H1 (cell line): Measurements from ENCODE around the gene AANAT. TPM values are rescaled to one million over a fixed set of nuclear protein-coding genes. Genes with fewer than 3 reads are reported as not detected.

Experiments used
- CTCF ChIA-PET: fragments of 300-600 bp; sonication (Branson Sonifier 250); formaldehyde crosslinking; loops from one replicate; lab custom pipeline; 2021; ENCODE audit not compliant: partially characterized antibody; lab: Charles Lee
- POLR2A ChIA-PET: fragments of 300-600 bp; sonication (Branson Sonifier 250); formaldehyde crosslinking; loops from one replicate; lab custom pipeline; 2021; ENCODE audit warnings: inconsistent platforms; ENCODE audit not compliant: partially characterized antibody; lab: Charles Lee
- DNase-seq, 2 experiments: peaks; one replicate each; pipeline versions ENCODE4 v3.0.0 to v3.0.0-alpha.2; 2010 to 2022; ENCODE audit warnings: low spot score in 2 of 2, low read depth in 1 of 2, mixed read lengths in 1 of 2
- FAIRE-seq: peaks from 2 replicates; lab custom pipeline; 2011; peaks lifted over from hg19 to GRCh38; lab: Jason Lieb, UNC
- H2AFZ ChIP-seq: 2 replicates; pipeline ENCODE4 v1.8.1; 2012; ENCODE audit warnings: low read length, inconsistent platforms
- H2AK5ac ChIP-seq: 2 replicates; pipeline ENCODE4 v1.6.1; 2013; ENCODE audit warnings: low read depth, low read length
- H2BK120ac ChIP-seq: replicated peaks from 2 replicates; pipeline ENCODE3; 2013; ENCODE audit warnings: low read depth, low read length, inconsistent platforms
- H2BK12ac ChIP-seq: 2 replicates; pipeline ENCODE4 v1.6.1; 2013; ENCODE audit warnings: low read depth, low read length
- H2BK15ac ChIP-seq: 2 replicates; pipeline ENCODE4 v1.6.1; 2013; ENCODE audit warnings: low read length
- H2BK20ac ChIP-seq: 2 replicates; pipeline ENCODE4 v1.6.1; 2013; ENCODE audit warnings: low read length
- H2BK5ac ChIP-seq: 2 replicates; pipeline ENCODE4 v1.6.1; 2013; ENCODE audit warnings: low read depth, low read length
- H3K14ac ChIP-seq: 2 replicates; pipeline ENCODE4 v1.6.1; 2013; ENCODE audit warnings: inconsistent platforms; ENCODE audit not compliant: insufficient read length
- H3K18ac ChIP-seq: 2 replicates; pipeline ENCODE4 v1.6.1; 2013; ENCODE audit warnings: low read length; ENCODE audit errors: extremely low read depth
- H3K23ac ChIP-seq: 2 replicates; pipeline ENCODE4 v1.6.1; 2013; ENCODE audit warnings: inconsistent platforms; ENCODE audit not compliant: insufficient read length
- H3K23me2 ChIP-seq: 2 replicates; pipeline ENCODE4 v1.6.1; 2013; ENCODE audit warnings: low read depth, low read length
- H3K27ac ChIP-seq: 2 replicates; pipeline ENCODE4 v1.6.1; 2011; ENCODE audit warnings: low read depth, low read length, inconsistent platforms
- H3K27me3 ChIP-seq, 4 experiments: replicated peaks in 1 of 4; 1 replicate in 1 of 4; 2 replicates in 3 of 4; pipeline versions ENCODE4 v1.6.1 to v1.8.1; 2011 to 2013; ENCODE audit warnings: low read length in 3 of 4, mild to moderate bottlenecking in 3 of 4, inconsistent platforms in 2 of 4, mixed read lengths in 2 of 4, moderate library complexity in 1 of 4; ENCODE audit not compliant: control insufficient read depth in 3 of 4, insufficient read depth in 3 of 4; ENCODE audit errors: extremely low read depth in 1 of 4
- H3K36me3 ChIP-seq, 4 experiments: 2 replicates each; pipeline versions ENCODE4 v1.6.1 to v1.8.1; 2011 to 2013; ENCODE audit warnings: mild to moderate bottlenecking in 4 of 4, low read length in 3 of 4, moderate library complexity in 2 of 4, control low read depth in 1 of 4, inconsistent platforms in 1 of 4; ENCODE audit not compliant: insufficient read depth in 4 of 4, control insufficient read depth in 2 of 4
- H3K4ac ChIP-seq: replicated peaks from 2 replicates; pipeline ENCODE3; 2013; ENCODE audit warnings: low read length, low read depth, mixed read lengths, inconsistent platforms; ENCODE audit not compliant: insufficient read length
- H3K4me1 ChIP-seq, 4 experiments: replicated peaks in 1 of 4; 1 replicate in 1 of 4; 2 replicates in 3 of 4; pipeline versions ENCODE4 v1.6.1 to v1.8.1; 2011 to 2013; ENCODE audit warnings: low read length in 3 of 4, inconsistent platforms in 2 of 4, mixed read lengths in 1 of 4; ENCODE audit not compliant: insufficient read depth in 4 of 4, control insufficient read depth in 3 of 4
- H3K4me2 ChIP-seq, 2 experiments: 2 replicates each; pipeline versions ENCODE4 v1.6.1 to v1.8.1; 2011 to 2013; ENCODE audit warnings: low read depth in 2 of 2, low read length in 2 of 2, control low read depth in 1 of 2, inconsistent platforms in 1 of 2, mild to moderate bottlenecking in 1 of 2; ENCODE audit not compliant: insufficient read depth in 1 of 2
- H3K4me3 ChIP-seq, 4 experiments: fragments of 200-600, 300-600 bp in 1 of 4; sonication (generic), shearing (Covaris generic), sonication (Bioruptor Twin) in 1 of 4; 2 replicates each; pipeline versions ENCODE4 v1.5.1 to v1.8.1; 2011 to 2016; ENCODE audit warnings: low read length in 4 of 4, low read depth in 3 of 4, control low read depth in 2 of 4, inconsistent platforms in 2 of 4, mild to moderate bottlenecking in 2 of 4, mixed read lengths in 1 of 4, moderate library complexity in 1 of 4; ENCODE audit not compliant: insufficient read depth in 2 of 4; ENCODE audit errors: extremely low read depth in 1 of 4
- H3K56ac ChIP-seq: replicated peaks from 2 replicates; pipeline ENCODE3; 2013; ENCODE audit warnings: low read depth, mild to moderate bottlenecking, mixed read lengths, low read length, inconsistent platforms; ENCODE audit not compliant: insufficient read length
- H3K79me1 ChIP-seq: 2 replicates; pipeline ENCODE4 v1.6.1; 2013; ENCODE audit warnings: low read depth, low read length, control low read depth
- H3K79me2 ChIP-seq, 2 experiments: 2 replicates each; pipeline versions ENCODE4 v1.6.1 to v1.8.1; 2012 to 2013; ENCODE audit warnings: low read length in 2 of 2, mild to moderate bottlenecking in 2 of 2, inconsistent platforms in 1 of 2; ENCODE audit not compliant: insufficient read depth in 2 of 2, control insufficient read depth in 1 of 2
- H3K9ac ChIP-seq, 4 experiments: replicated peaks in 1 of 4; 1 replicate in 1 of 4; 2 replicates in 3 of 4; pipeline versions ENCODE4 v1.6.1 to v1.8.1; 2011 to 2013; ENCODE audit warnings: low read depth in 3 of 4, low read length in 3 of 4, control low read depth in 2 of 4, mild to moderate bottlenecking in 2 of 4, moderate library complexity in 2 of 4, inconsistent platforms in 1 of 4; ENCODE audit errors: extremely low read depth in 1 of 4
- H3K9me3 ChIP-seq, 2 experiments: 2 replicates each; pipeline versions ENCODE4 v1.6.1 to v1.8.1; 2012 to 2013; ENCODE audit warnings: mild to moderate bottlenecking in 2 of 2, moderate library complexity in 2 of 2, control low read depth in 1 of 2, inconsistent platforms in 1 of 2, low read depth in 1 of 2, low read length in 1 of 2, mixed read lengths in 1 of 2; ENCODE audit not compliant: insufficient read depth in 2 of 2
- H4K20me1 ChIP-seq, 2 experiments: replicated peaks in 1 of 2; 2 replicates each; pipeline versions ENCODE3 to v1.8.1; 2011 to 2013; ENCODE audit warnings: inconsistent platforms in 2 of 2, low read length in 2 of 2, mild to moderate bottlenecking in 1 of 2; ENCODE audit not compliant: insufficient read depth in 2 of 2, control insufficient read depth in 1 of 2
- H4K5ac ChIP-seq: 2 replicates; pipeline ENCODE4 v1.6.1; 2013; ENCODE audit warnings: low read length, low read depth, mixed read lengths, inconsistent platforms; ENCODE audit not compliant: insufficient read length
- H4K8ac ChIP-seq: 2 replicates; pipeline ENCODE4 v1.8.0; 2013; ENCODE audit warnings: mild to moderate bottlenecking, moderate library complexity, low read length, inconsistent platforms; ENCODE audit not compliant: insufficient read depth; ENCODE audit errors: extremely low read depth
- H4K91ac ChIP-seq: replicated peaks from 2 replicates; pipeline ENCODE3; 2013; ENCODE audit warnings: low read length, mixed read lengths, inconsistent platforms; ENCODE audit not compliant: insufficient read length
- ATF2 ChIP-seq: IDR thresholded peaks from 2 replicates; pipeline ENCODE4 v1.6.1; 2012; ENCODE audit warnings: low read length, inconsistent platforms
- CBX5 ChIP-seq: fragments of 300-800, 300-1000 bp; sonication (generic); IDR thresholded peaks from 2 replicates; pipeline ENCODE4 v1.7.1; 2016; ENCODE audit warnings: antibody characterized with exemption, low read length, low read depth
- FOSL1 ChIP-seq: IDR thresholded peaks from 2 replicates; pipeline ENCODE4 v1.6.1; 2011; ENCODE audit warnings: mild to moderate bottlenecking, low read depth, low read length, moderate library complexity; ENCODE audit not compliant: insufficient read depth
- KDM4A ChIP-seq: IDR thresholded peaks from one replicate; pipeline ENCODE4 v1.7.1; 2012; ENCODE audit warnings: low read depth, mild to moderate bottlenecking, moderate library complexity, low read length, inconsistent platforms; ENCODE audit not compliant: severe bottlenecking
- SP1 ChIP-seq: IDR thresholded peaks from 2 replicates; pipeline ENCODE4 v1.6.1; 2011; ENCODE audit warnings: low read depth, low read length
- WGBS, 2 experiments: shearing (Covaris generic) in 1 of 2; methylation state at CpG; one replicate each; pipeline versions ENCODE4 v1.1.6 to v1.1.7; 2013 to 2015; ENCODE audit warnings: low lambda C conversion rate in 2 of 2, mixed read lengths in 2 of 2, inconsistent platforms in 1 of 2, low coverage in 1 of 2, missing lambda C conversion rate in 1 of 2; ENCODE audit not compliant: insufficient replicate concordance in 2 of 2, insufficient coverage in 1 of 2, insufficient read length in 1 of 2; ENCODE audit errors: extremely low coverage in 1 of 2, missing lambda C conversion rate in 1 of 2; 5-methylcytosine and 5-hydroxymethylcytosine counted together
- polyA plus RNA-seq, 7 experiments: library from polyadenylated mRNA; depleted of rRNA in 3 of 7; stranded (reverse) in 5 of 7; unstranded in 2 of 7; fragments of >200 nt in 5 of 7; fragments of 200-250 nt in 2 of 7; gene quantifications; 1 replicate in 5 of 7; 2 replicates in 1 of 7; 4 replicates in 1 of 7; pipeline versions ENCODE4 v1.2.1 to v1.2.3, GENCODE V29; 2011 to 2013; ENCODE audit warnings: missing spikeins in 2 of 7, mixed read lengths in 2 of 7
- total RNA-seq: library from RNA; stranded (reverse); fragmentation: NEBNext Ultra II Directional; extraction: Animal tissue kit (Norgen Biotek cat#: 25700); gene quantifications from 2 replicates; pipeline ENCODE4 v1.2.1, GENCODE V29; 2021

The AANAT gene
- total and polyA plus RNA-seq, 2 of the 8 experiments (the other 6 are each of a cell fraction or from before 2014, with no cell fraction given), result 0.53 TPM; not detected in 1

GRCh38 chr17:76422860-76423259 is 44.5 kb upstream of the AANAT start:
- Histone ChIP-seq H2AK5ac (no peak overlapping the region), H3K4ac (no peak overlapping the region), H3K4me3 (no peak overlapping the region), H3K27me3 (no peaks in the 10 kb centered on the region), H4K5ac (no peak overlapping the region), H3K9me3 (no peaks in the 10 kb centered on the region), H2BK20ac (no peak overlapping the region), H3K27ac (no peak overlapping the region), H3K14ac (no peak overlapping the region), H2AFZ (no peak overlapping the region), H4K91ac (no peak overlapping the region), H3K18ac (no peak overlapping the region), H3K4me2 (no peak overlapping the region), H4K20me1 (peaks cover 11 to 19% of the 10 kb centered on the region in 2 experiments), H2BK5ac (no peak overlapping the region), H2BK12ac (no peak overlapping the region), H3K23ac (no peak overlapping the region), H3K79me2 (peaks cover 10 to 84% of the 10 kb centered on the region in 2 experiments), H3K56ac (no peak overlapping the region), H3K9ac (no peak overlapping the region), H4K8ac (no peak overlapping the region), H3K23me2 (no peaks in the 10 kb centered on the region), H2BK15ac (no peak overlapping the region), H2BK120ac (no peak overlapping the region), H3K79me1 (peaks cover 27% of the 10 kb centered on the region), H3K36me3 (no peaks in the 10 kb centered on the region), H3K4me1 (peaks cover 0 to 8% (median 5%) of the 10 kb centered on the region in 4 experiments; a peak in 6 of 7 replicates)
- ChIA-PET CTCF (interaction anchor here (1.0 to 2.5 kb wide), 5 partner anchors 9 to 123 kb away, joined by 4 to 14 read pairs (median 10); no protein-coding TSS in a partner anchor), POLR2A (no interaction called here)
- no peak for DNase-seq
- WGBS, 2 experiments, result 99% methylated on average over 6 of the region's 6 CpGs; no CpG with 5 or more reads in 1 of the 2 experiments
- no peak for FAIRE-seq
- TF ChIP-seq SP1, result no peak
- no peak for TF ChIP-seq ATF2
- TF ChIP-seq CBX5, result no peak
- no peak for TF ChIP-seq KDM4A
- no peak for TF ChIP-seq FOSL1
